ENCODE measurements around the gene OPA3.
A peak's percentile ranks its signal among the peaks of the same experiment; 100 is the strongest.

The OPA3 gene

DNA sequence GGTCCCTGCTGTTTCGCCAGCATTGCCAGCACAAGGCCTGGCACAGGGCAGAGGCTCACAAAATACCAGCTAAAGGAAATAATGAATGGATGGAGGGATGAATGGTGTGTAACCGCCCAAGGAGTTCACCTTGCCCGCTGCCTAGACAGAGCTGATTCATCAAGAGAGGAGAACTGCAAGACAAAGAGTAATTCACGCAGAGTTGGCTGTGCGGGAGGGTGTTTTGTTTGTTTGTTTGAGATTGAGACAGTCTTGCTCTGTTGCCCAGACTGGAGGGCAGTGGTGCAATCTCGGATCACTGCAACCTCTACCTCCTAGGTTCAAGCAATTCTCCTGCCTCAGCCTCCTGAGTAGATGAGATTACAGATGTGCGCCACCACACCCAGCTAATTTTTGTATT lies 3.0 kb downstream of the OPA3 start:
- Histone ChIP-seq H3K4me3 (IDR thresholded peaks at IDR 0.05; ENCODE audit: insufficient read depth, low read depth, low read length) (no peak overlapping the region), H4K20me1 (ENCODE audit: insufficient read depth) (no peaks in the 10 kb centered on the region), H3K36me3 (ENCODE audit: insufficient read depth) (no peaks in the 10 kb centered on the region), H3K27me3 (ENCODE audit: insufficient read depth, low read depth) (no peaks in the 10 kb centered on the region), H2AFZ (ENCODE audit: low read depth) (no peak overlapping the region), H3K9ac (no peak overlapping the region), H3K27ac (no peak overlapping the region), H3K4me2 (no peak overlapping the region), H3K4me1 (ENCODE audit: low read depth, poor library complexity, severe bottlenecking) (peaks cover 49% of the 10 kb centered on the region), H3K79me2 (ENCODE audit: insufficient read depth, low read depth) (peaks cover 27% of the 10 kb centered on the region)
- TF ChIP-seq, protein P1, sequence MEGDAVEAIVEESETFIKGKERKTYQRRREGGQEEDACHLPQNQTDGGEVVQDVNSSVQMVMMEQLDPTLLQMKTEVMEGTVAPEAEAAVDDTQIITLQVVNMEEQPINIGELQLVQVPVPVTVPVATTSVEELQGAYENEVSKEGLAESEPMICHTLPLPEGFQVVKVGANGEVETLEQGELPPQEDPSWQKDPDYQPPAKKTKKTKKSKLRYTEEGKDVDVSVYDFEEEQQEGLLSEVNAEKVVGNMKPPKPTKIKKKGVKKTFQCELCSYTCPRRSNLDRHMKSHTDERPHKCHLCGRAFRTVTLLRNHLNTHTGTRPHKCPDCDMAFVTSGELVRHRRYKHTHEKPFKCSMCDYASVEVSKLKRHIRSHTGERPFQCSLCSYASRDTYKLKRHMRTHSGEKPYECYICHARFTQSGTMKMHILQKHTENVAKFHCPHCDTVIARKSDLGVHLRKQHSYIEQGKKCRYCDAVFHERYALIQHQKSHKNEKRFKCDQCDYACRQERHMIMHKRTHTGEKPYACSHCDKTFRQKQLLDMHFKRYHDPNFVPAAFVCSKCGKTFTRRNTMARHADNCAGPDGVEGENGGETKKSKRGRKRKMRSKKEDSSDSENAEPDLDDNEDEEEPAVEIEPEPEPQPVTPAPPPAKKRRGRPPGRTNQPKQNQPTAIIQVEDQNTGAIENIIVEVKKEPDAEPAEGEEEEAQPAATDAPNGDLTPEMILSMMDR (conservative IDR thresholded peaks at IDR 0.05; ENCODE audit: low read depth, low read length): no peak

DNA sequence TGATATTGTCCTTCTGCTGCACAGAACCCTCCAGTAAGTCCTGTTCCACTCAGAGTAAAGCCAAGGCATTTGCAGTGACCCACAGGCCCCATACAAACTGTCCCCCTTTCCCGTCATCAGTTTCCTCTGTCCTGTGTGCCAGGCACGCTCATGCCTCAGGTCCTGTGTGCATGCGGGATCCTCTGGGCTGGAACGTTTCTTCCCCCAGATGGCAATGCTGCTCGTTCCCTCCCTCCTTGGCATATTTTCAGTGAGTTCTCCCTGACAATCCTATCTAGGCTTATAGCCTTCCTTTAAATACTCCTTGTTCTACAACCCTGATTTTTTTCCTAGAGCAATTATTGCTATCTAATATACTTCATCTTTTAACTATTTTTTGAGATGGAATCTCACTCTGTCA lies 5.7 kb downstream of the OPA3 start:
- TF ChIP-seq, protein P1 (conservative IDR thresholded peaks at IDR 0.05; ENCODE audit: low read depth, low read length): no peak
- H3K4me2 ChIP-seq: no peak overlapping the region
- H3K36me3 ChIP-seq (ENCODE audit: insufficient read depth): no peaks in the 10 kb centered on the region
- no peak overlapping the region for H2AFZ ChIP-seq (ENCODE audit: low read depth)
- peaks cover 70% of the 10 kb centered on the region for H3K4me1 ChIP-seq (ENCODE audit: low read depth, poor library complexity, severe bottlenecking)
- H3K27me3 ChIP-seq (ENCODE audit: insufficient read depth, low read depth): no peaks in the 10 kb centered on the region
- no peak overlapping the region for H3K9ac ChIP-seq
- H4K20me1 ChIP-seq (ENCODE audit: insufficient read depth): no peaks in the 10 kb centered on the region
- peaks cover 28% of the 10 kb centered on the region for H3K79me2 ChIP-seq (ENCODE audit: insufficient read depth, low read depth)
- no peak overlapping the region for H3K27ac ChIP-seq
- no peak overlapping the region for H3K4me3 ChIP-seq (IDR thresholded peaks at IDR 0.05; ENCODE audit: insufficient read depth, low read depth, low read length)

DNA sequence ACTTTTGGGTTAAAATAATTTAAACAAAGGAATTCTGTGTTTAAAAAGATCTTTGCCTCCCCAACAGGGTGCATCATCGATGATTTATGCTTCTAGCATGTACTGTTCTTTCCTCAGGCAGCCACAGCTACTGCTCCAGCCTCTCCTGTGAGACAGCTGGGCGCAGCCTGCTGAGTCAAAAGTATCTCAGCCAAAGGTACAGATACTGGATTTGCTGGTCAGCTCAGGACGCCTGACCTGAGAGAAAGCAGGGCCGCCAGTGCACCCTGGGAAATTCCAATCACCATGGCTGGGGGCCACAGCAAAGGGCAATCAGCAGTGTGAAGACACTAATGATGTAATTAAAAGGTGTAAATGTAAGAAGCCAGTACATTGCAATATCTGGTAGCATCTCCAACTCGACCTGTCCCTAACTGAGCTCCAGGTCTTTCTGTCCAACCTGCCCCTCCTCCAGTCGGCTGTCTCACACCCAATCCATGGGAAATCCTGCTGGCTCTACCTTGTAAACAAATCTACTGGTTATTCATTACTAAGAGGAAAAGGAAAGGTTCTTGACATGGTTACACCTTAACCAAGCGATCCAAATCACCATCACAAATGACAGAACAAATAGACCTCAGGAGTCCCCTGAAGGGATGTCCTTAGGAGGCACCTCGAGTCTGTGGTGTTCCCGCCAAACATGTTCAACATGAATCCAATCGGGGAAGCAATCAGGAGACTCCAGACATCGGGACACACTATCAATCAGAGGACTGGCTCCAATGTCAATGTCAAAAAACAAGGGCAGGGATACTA lies 7.3 kb downstream of the OPA3 start:
- peak overlapping the region; percentile 40; the same call in 1 of the 2 replicates for H3K27ac ChIP-seq

DNA sequence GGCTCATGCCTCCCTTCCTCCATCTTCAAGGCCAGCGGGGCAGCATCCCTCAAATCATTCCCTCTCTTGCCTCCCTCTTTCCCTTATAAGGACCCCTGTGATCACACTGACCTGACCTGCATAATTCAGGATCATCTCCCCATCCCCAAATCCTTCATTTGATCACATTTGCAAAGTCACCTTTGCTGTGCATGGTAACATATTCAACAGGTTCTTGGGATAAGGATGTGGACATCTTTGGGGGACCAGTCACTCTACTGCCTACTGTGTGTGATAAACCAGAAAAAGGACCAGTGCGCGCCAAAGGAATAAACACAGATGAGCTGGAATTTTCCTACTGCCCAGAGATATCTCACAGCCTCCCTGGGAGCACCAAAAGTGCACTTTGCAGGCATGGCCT lies 7.9 kb downstream of the OPA3 start:
- H3K79me2 ChIP-seq (ENCODE audit: insufficient read depth, low read depth): peaks cover 22% of the 10 kb centered on the region; the same call in 1 of the 2 replicates
- H2AFZ ChIP-seq (ENCODE audit: low read depth): no peak overlapping the region
- H3K4me1 ChIP-seq (ENCODE audit: low read depth, poor library complexity, severe bottlenecking): peaks cover 62% of the 10 kb centered on the region
- H3K27ac ChIP-seq: peak overlapping the region; percentile 40; the same call in 1 of the 2 replicates
- H3K4me2 ChIP-seq: peak overlapping the region; percentile 47; the same call in 1 of the 2 replicates
- no peak overlapping the region for H3K4me3 ChIP-seq (IDR thresholded peaks at IDR 0.05; ENCODE audit: insufficient read depth, low read depth, low read length)
- H3K9ac ChIP-seq: no peak overlapping the region; the same call in 1 of the 2 replicates
- no peaks in the 10 kb centered on the region; the same call in 1 of the 2 replicates for H3K36me3 ChIP-seq (ENCODE audit: insufficient read depth)
- no peaks in the 10 kb centered on the region for H3K27me3 ChIP-seq (ENCODE audit: insufficient read depth, low read depth)
- TF ChIP-seq, protein P1 (conservative IDR thresholded peaks at IDR 0.05; ENCODE audit: low read depth, low read length): no peak
- H4K20me1 ChIP-seq (ENCODE audit: insufficient read depth): no peaks in the 10 kb centered on the region

More for the DNA sequence above, 7.3 kb downstream of the OPA3 start:
- peak overlapping the region; percentile 47 for H3K4me2 ChIP-seq
- H2AFZ ChIP-seq (ENCODE audit: low read depth): no peak overlapping the region
- peaks cover 23% of the 10 kb centered on the region; the same call in 1 of the 2 replicates for H3K79me2 ChIP-seq (ENCODE audit: insufficient read depth, low read depth)
- no peak overlapping the region for H3K4me3 ChIP-seq (IDR thresholded peaks at IDR 0.05; ENCODE audit: insufficient read depth, low read depth, low read length)
- no peaks in the 10 kb centered on the region for H4K20me1 ChIP-seq (ENCODE audit: insufficient read depth)
- H3K9ac ChIP-seq: no peak overlapping the region; the same call in 1 of the 2 replicates
- TF ChIP-seq, protein P1 (conservative IDR thresholded peaks at IDR 0.05; ENCODE audit: low read depth, low read length): no peak
- peaks cover 62% of the 10 kb centered on the region for H3K4me1 ChIP-seq (ENCODE audit: low read depth, poor library complexity, severe bottlenecking)
- H3K27me3 ChIP-seq (ENCODE audit: insufficient read depth, low read depth): no peaks in the 10 kb centered on the region
- H3K36me3 ChIP-seq (ENCODE audit: insufficient read depth): no peaks in the 10 kb centered on the region
